HPDE6-E6E7 (cell line): ENCODE results near the gene PODXL.

Experiments used
- DNase-seq: peaks from one replicate; pipeline ENCODE4 v3.0.0; 2011; ENCODE audit warnings: missing footprints; ENCODE audit errors: extremely low spot score

PODXL gene

DNA sequence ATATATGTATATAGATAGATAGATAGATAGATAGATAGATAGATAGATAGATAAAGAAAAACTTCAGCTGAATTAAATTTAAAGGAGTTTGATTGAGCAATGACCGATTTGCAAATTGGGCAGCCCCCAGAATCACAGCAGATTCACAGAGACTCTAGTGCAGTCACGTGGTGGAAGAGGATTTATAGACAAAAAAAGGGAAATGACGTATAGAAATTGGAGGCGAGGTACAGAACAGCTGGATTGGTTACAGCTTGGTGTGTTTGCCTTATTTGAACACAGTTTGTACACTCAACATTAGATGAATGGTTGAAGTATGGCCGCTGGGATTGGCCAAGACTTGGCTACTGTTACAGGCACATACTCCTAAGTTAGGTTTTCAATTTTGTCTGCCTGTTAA, 8.2 kb upstream of the PODXL start:
- DNase-seq: no peak

GRCh38 chr7:131563918-131564317, 7.5 kb upstream of the PODXL start:
- no peak for DNase-seq

DNA sequence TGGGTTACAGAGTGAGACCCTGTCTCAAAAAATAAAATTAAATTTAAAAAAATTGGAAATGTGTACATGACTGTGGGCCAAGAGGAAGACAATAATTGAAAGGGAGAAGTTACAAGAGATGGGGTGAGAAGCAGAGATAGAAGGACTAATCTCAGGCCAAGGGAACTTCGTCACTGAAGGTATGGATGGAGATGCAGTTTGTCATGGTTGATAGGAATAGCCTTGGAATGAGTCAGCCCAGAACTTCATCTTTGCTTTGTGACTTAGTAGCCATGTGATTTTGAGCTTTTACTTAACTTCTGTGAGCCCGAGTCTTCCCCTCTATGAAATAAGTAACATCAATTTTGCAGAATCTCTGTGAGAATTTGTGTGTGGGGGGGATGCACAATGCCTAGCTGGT, 6.5 kb upstream of the PODXL start:
- DNase-seq: no peak

DNA sequence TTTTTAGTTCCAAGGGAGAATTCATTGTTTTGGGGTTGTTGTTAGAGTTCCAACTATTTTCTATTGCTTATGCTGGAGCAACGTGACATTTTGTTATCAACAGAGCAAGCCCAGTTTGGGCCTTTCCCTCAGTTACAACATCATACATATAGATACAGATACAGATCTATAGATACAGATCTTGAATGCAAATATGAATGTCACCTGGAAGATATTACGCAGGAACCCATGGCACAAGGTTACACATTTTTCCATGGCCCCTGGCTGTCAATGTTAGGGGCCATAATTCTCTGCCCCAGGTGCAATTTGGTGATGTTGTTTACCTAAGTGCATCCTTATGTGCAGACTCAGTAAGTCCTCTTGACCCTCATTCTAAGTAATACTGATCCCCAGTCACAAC, 3.6 kb upstream of the PODXL start:
- no peak for DNase-seq

GRCh38 chr7:131557652-131558385, 1.4 kb upstream of the PODXL start:
- no peak for DNase-seq

DNA sequence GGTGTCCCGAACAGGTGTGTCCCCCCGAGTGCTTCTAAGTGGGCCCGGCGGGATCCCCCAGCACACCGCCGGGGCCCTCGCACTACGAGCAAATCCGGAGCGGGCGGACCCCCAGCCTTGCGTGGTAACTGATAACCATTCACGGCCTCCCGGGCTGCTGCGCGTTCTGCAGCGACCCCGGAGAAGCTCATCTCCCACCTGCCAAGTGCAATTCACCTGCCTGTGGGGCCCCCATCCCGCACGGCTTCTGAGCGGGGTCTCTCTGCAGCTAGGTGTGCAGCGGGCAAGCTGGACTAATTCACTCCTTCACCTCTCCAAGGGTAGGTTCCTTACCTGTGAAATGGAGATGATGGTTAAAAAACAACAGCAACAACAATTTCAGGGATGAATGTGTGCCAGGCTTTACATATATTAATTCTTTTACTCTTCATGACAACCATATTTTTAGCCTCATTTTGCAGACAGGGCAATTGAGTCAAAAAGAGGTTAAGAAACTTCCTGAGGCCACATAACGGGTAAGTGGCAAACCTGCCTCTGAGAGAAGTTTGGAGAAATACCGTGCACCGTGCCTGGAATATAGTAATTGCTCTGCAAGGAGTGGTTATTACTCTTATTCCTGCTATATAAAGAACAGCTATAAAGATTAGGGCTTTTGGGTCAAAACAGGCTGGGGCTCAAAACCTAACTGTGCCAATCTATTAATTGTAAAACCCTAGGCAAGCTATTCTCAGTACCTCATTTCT, 652 bp upstream of the PODXL start:
- DNase-seq: no peak

DNA sequence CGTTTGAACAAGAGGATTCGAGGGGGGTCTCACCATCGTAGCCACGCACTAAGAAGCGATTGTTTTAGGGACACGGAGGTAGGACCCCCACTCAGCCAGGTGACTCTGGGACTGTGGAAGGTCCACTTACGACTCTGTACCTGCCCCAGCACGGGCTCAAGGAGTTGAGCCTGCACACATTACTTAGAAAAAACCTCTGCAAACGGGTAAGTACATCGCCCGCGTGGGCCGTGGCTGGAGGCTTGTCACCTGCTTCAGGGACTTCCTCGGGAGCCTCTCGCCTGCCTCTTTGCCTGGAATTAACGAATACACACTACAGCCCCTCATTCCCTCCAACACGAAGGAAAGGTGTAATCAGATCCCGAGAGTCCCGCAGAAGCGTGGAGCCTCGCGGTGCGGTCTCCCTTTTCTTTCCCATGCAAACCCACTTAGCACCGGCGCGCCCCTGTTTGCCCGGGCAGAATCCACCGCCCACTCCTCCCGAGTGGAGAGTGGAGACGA, 826 bp downstream of the PODXL start:
- DNase-seq: no peak

DNA sequence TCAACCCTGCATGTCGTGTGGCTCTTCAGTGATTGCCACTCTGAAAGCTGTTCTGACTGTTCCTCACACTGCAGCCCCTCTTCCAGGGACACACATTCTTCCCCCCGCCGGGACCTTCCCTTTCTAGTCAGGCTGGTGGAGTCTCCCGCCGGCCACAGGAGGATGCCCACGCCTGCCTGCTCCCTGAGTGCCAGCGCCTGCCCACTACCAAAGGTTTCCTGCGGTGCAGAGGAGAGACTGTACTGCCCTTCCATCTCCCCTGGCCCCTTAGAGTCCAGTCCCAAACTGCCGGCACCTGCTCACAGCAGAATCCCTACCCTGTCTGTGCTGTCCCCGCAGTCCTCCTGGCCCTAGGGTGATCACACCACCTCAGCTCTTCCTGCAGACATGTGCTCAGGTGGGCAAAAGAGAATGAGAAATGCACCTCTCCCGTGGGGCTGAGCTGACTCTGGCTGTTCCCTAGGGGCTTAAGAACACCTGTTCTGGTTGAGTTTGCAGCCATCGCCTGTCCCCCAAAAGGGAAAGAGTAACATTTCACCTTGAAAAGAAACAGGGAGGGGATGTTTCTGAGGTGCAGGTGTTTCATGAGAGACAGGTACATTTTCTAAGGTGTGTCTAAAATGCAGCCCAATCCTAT, 1.4 kb downstream of the PODXL start:
- no peak for DNase-seq

DNA sequence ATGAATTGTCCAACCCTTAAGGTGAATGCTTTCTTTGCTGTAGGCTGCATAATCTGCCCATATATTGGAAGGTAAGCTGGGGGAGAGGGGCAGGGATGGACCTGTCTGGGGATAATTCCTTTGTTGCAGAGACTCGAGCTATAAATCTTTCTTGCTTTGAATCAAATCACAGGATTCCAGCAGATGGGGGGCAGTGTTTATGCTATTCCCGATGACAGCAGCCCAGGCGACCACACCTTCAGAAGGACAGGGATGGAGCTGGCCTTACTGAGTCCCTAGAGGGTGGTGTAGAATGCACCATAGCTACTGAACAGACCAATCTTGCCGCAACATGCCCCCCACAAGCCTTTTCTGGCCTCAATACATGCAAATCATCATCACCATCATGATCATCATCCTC, 2.5 kb downstream of the PODXL start:
- no peak for DNase-seq

GRCh38 chr7:131552053-131552452, 4.4 kb downstream of the PODXL start:
- no peak for DNase-seq

DNA sequence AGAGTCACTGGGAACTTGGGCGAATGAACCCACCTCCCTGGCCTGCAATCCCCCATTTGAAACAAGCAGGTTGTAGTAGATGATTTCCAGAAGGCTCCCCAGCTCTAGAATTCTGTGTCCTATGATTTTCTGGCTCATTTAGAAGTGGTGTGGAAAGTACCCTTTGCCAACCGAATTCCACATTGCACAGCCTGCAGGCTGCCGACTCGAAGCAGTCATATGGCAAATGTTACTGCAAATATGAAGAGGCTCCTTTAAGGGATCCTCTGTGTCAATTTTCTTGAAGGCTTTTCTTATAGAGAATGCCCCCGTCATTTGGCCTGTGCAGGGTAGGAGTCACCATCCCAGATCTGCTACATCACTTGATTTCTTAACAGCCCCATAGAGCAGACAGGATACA, 5.6 kb downstream of the PODXL start:
- no peak for DNase-seq

DNA sequence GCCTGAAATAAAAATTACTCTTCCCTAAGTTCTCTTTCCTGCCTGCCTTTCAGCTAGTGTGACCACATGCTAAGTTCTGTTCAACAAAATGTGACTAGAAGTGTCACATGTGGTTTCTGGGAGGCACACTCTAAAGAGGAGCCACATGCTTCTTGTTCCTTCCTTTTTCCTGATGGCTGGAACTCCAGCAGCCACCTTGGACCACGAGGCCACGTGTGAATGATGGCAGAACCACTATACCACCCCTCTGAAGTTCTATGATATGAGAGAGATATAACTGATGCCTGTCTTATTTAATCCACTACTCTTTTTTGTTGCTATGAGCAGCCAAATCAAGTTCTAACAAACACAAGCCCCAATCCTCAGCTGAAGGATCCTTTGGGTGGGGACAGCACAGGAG, 8.1 kb downstream of the PODXL start:
- no peak for DNase-seq

GRCh38 chr7:131547589-131547988, 8.8 kb downstream of the PODXL start:
- no peak for DNase-seq

DNA sequence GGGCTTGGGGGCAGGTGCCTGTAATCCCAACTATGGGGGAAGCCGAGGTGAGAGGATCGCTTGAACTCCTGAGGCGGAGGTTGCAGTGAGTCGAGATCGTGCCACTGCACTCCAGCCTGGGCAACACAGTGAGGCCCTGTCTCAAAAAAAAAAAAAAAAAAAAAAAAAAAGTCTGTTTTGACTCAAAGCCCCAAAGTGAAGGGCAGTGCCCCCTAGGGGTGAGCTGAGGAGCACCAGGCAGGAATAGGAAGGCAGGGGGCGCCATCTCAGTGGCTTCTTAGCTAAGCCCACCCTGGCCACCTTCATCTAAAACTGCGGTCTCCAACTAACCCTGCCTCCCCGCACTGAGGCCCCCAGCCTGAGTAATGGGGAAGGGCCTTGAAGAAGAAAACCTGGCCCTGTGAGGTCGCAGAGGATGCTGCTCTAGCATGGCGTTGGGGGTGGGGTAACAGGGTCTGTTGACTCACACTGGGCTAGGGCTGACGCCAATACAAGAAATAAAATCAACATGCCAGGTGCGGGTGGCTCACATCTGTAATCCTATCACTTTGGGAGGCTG, 9.8 kb downstream of the PODXL start:
- DNase-seq: no peak

- peak; percentile 88 for DNase-seq
Observed at GRCh38 chr7:131546126-131546525, 10.3 kb downstream of the PODXL start.

DNA sequence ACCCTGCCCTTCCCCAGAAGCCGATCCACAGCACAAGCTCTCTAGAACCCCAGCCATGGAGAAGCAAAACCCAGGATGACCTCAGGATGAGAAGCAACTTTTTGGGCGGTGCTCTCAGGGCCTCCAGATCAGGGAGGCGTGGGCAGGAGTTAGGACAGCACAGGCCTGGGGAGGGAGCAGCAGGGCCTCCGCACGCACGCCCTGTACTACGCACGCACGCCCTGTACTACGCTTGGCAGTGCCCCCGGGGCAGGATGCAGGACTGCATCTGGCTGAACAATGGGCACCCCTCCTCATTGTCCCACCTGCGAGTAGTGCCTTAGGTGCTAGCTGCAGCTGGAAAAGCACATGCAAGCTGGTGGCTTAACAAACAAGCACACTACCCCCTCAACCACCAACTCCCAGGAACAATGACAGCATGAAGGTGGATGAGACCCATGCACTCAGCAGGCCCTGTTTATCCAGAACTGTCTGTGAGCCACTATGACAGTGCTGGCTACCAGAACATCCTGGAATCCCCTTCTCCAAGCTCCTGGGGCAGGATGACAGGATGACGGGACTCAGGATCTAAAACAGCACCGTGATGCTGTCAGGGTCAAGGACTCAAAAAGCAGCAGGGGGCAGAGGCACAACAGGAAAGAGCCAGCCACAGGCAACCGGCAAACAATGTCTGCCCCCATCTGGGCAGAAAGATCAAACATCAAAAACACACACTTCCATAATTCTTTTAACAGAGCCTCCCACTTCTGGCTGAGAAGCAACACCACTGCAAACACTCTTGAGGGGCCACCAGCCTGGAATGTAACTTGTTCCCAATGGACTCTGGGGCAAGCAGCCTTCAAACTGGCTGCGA, 11.8 kb downstream of the PODXL start:
- no peak for DNase-seq

DNA sequence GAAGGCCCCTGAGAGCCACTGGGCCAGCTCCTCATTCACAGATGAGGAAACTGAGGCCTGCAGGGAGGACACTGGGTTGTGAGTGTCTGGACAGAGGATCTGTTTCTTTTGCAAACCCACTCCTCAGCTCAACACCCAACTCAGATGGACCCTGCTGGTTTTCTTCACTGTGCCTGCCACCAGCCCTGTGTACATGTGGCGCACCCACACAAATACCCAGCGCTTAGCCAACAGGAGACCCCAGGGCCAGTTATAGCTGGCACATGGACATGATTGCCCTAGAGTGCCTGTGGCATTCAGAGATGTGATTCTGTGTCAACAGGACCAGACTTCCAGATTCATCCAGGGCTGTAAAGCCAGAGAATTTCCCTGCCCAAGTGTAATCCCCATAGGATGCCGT, 12.4 kb downstream of the PODXL start:
- DNase-seq: no peak

DNA sequence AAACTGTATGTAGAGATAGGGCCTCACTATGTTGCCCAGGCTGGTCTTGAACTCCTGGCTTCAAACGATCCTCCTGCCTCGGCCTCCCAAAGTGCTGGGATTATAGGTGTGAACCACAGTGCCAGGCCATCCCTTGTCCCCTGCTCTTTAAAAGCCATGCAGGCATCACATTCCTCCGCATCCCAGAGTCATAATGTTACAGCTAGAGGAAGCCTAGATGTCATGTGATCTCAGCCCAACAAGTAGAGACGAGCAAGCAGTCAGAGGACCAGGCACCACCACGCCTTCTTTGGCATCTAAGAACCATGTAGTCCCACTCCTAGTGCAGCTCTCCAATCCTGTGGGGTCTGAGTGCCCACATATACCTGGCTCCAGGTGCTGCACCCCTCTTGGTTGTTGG, 13.1 kb downstream of the PODXL start:
- DNase-seq: no peak

- DNase-seq: no peak
Observed at GRCh38 chr7:131540491-131541162, 15.8 kb downstream of the PODXL start.

- DNase-seq: no peak
Observed at GRCh38 chr7:131538813-131539179, 17.6 kb downstream of the PODXL start.
